Measurements from ENCODE around the gene MTERF4.

- TF ChIP-seq CTCF (conservative IDR thresholded peaks at IDR 0.05; ENCODE audit: low read depth, low read length) (no peak), POLR2A (IDR thresholded peaks at IDR 0.05; ENCODE audit: low read depth, low read length) (no peak), SMC3 (IDR thresholded peaks at IDR 0.05; ENCODE audit: low read depth, low read length) (no peak), RFX5 (IDR thresholded peaks at IDR 0.05; ENCODE audit: low read depth, low read length) (no peak), USF2 (IDR thresholded peaks at IDR 0.05; ENCODE audit: low read depth, low read length) (no peak)
Measured at GRCh38 chr2:241121008-241121407, 18.9 kb upstream of the MTERF4 start.

Data from IMR-90 (cell line).